ENCODE results near the gene TEPSIN. TPM values are rescaled to one million over a fixed set of nuclear protein-coding genes. Genes with fewer than 3 reads are reported as not detected.

TEPSIN gene
- total RNA-seq, 1 donor from 2014 or later: 50.1 TPM

- H3K27me3 Mint-ChIP-seq: no peaks in the 10 kb centered on the region
- H3K4me1 Mint-ChIP-seq (ENCODE audit: unreplicated experiment): no peaks in the 10 kb centered on the region
- no peak for TF ChIP-seq CTCF (conservative IDR thresholded peaks at IDR 0.05)
- no peak overlapping the region for H3K4me3 Mint-ChIP-seq
- H3K36me3 Mint-ChIP-seq: no peaks in the 10 kb centered on the region
- DNase-seq (ENCODE audit: extremely low spot score, unreplicated experiment): no peak
- no peak overlapping the region for H3K27ac Mint-ChIP-seq
- no peaks in the 10 kb centered on the region for H3K9me3 Mint-ChIP-seq
Measured at GRCh38 chr17:81247339-81247990, 8.6 kb upstream of the TEPSIN start.

- Mint-ChIP-seq H3K27ac (no peak overlapping the region), H3K9me3 (no peaks in the 10 kb centered on the region), H3K27me3 (no peaks in the 10 kb centered on the region), H3K4me1 (ENCODE audit: unreplicated experiment) (no peaks in the 10 kb centered on the region), H3K4me3 (no peak overlapping the region), H3K36me3 (no peaks in the 10 kb centered on the region)
- TF ChIP-seq CTCF (conservative IDR thresholded peaks at IDR 0.05): no peak
- no peak for DNase-seq (ENCODE audit: extremely low spot score, unreplicated experiment)
Measured at GRCh38 chr17:81246679-81247338, 8.0 kb upstream of the TEPSIN start.

GRCh38 chr17:81246343-81246670, 7.5 kb upstream of the TEPSIN start:
- Mint-ChIP-seq H3K27me3 (no peaks in the 10 kb centered on the region), H3K36me3 (no peaks in the 10 kb centered on the region), H3K9me3 (no peaks in the 10 kb centered on the region), H3K4me3 (no peak overlapping the region), H3K27ac (no peak overlapping the region), H3K4me1 (ENCODE audit: unreplicated experiment) (peaks cover under 1% of the 10 kb centered on the region)
- DNase-seq (ENCODE audit: extremely low spot score, unreplicated experiment): no peak
- no peak for TF ChIP-seq CTCF (conservative IDR thresholded peaks at IDR 0.05)

GRCh38 chr17:81245665-81246342, 6.9 kb upstream of the TEPSIN start:
- no peak for TF ChIP-seq CTCF (conservative IDR thresholded peaks at IDR 0.05)
- Mint-ChIP-seq H3K9me3 (no peaks in the 10 kb centered on the region), H3K27ac (no peak overlapping the region), H3K36me3 (no peaks in the 10 kb centered on the region), H3K27me3 (no peaks in the 10 kb centered on the region), H3K4me3 (no peak overlapping the region), H3K4me1 (ENCODE audit: unreplicated experiment) (peaks cover 5% of the 10 kb centered on the region)
- no peak for DNase-seq (ENCODE audit: extremely low spot score, unreplicated experiment)

- no peaks in the 10 kb centered on the region for H3K27me3 Mint-ChIP-seq
- peak overlapping the region; percentile 54 for H3K27ac Mint-ChIP-seq
- no peaks in the 10 kb centered on the region for H3K9me3 Mint-ChIP-seq
- TF ChIP-seq CTCF (conservative IDR thresholded peaks at IDR 0.05): no peak
- no peaks in the 10 kb centered on the region for H3K36me3 Mint-ChIP-seq
- H3K4me3 Mint-ChIP-seq: peak overlapping the region; percentile 34
- peaks cover 7% of the 10 kb centered on the region for H3K4me1 Mint-ChIP-seq (ENCODE audit: unreplicated experiment)
- no peak for DNase-seq (ENCODE audit: extremely low spot score, unreplicated experiment)
Measured at GRCh38 chr17:81245024-81245664, 6.3 kb upstream of the TEPSIN start.
